HEK293 (cell line): Measurements from ENCODE around the gene FLRT2.

Source experiments
- CTCF ChIA-PET: fragments of 350-600 bp; formaldehyde crosslinking; extraction: SDS; loops from one replicate; lab custom pipeline; 2021; ENCODE audit warnings: antibody characterized with exemption; lab: Yijun Ruan, JAX
- POLR2A ChIA-PET: fragments of 300-600 bp; formaldehyde crosslinking; extraction: SDS; loops from one replicate; lab custom pipeline; 2020; ENCODE audit warnings: antibody characterized with exemption, inconsistent platforms; lab: Yijun Ruan, JAX
- H3K27ac ChIP-seq: fragments of 200-500 bp; sonication (Bioruptor generic); 2 replicates; pipeline ENCODE4 v1.5.1; 2014; ENCODE audit warnings: low read depth, low read length, control low read depth, inconsistent platforms; ENCODE audit errors: extremely low read depth
- H3K36me3 ChIP-seq, 2 experiments: fragments of 200-500 bp in 1 of 2; sonication (Bioruptor generic) in 1 of 2; 1 replicate in 1 of 2; 2 replicates in 1 of 2; pipeline ENCODE4 v1.5.1; 2014 to 2017; ENCODE audit warnings: inconsistent platforms in 2 of 2, low read length in 2 of 2; ENCODE audit not compliant: control insufficient read depth in 2 of 2, insufficient read depth in 1 of 2
- H3K4me1 ChIP-seq: fragments of 200-500 bp; sonication (Bioruptor generic); 2 replicates; pipeline ENCODE4 v1.5.1; 2014; ENCODE audit warnings: mild to moderate bottlenecking, low read length, inconsistent platforms; ENCODE audit not compliant: control insufficient read depth, insufficient read depth
- H3K4me3 ChIP-seq: 2 replicates; pipeline ENCODE4 v1.5.1; 2011; ENCODE audit warnings: low read depth, mild to moderate bottlenecking, control low read depth, low read length, moderate library complexity
- H3K9me3 ChIP-seq: fragments of 200-500 bp; sonication (Bioruptor generic); 2 replicates; pipeline ENCODE4 v1.5.1; 2014; ENCODE audit warnings: low read depth, low read length, inconsistent platforms; ENCODE audit not compliant: control insufficient read depth, insufficient read depth
- ELK4 ChIP-seq: IDR thresholded peaks from 2 replicates; pipeline ENCODE4 v1.6.1; 2011; ENCODE audit warnings: mild to moderate bottlenecking, low read depth, low read length, borderline replicate concordance
- FEZF1 ChIP-seq: fragments of 450-650 bp; formaldehyde crosslinking; IDR thresholded peaks from 2 replicates; pipeline ENCODE4 v1.5.1; 2016; ENCODE audit warnings: missing biosample characterization, missing genetic modification characterization
- GFI1B ChIP-seq: fragments of 450-650 bp; formaldehyde crosslinking; IDR thresholded peaks from 2 replicates; pipeline ENCODE4 v1.5.1; 2016; ENCODE audit warnings: missing biosample characterization, missing genetic modification characterization
- GLI2 ChIP-seq: fragments of 450-650 bp; formaldehyde crosslinking; IDR thresholded peaks from 2 replicates; pipeline ENCODE4; 2017; ENCODE audit warnings: missing biosample characterization, missing genetic modification characterization, low read depth, borderline replicate concordance
- IKZF3 ChIP-seq: fragments of 450-650 bp; IDR thresholded peaks from 2 replicates; pipeline ENCODE4 v1.5.0; 2018; ENCODE audit warnings: missing biosample characterization, mild to moderate bottlenecking, missing genetic modification characterization, moderate library complexity
- KLF8 ChIP-seq: fragments of 450-650 bp; formaldehyde crosslinking; IDR thresholded peaks from 2 replicates; pipeline ENCODE4 v1.5.1; 2016; ENCODE audit warnings: missing biosample characterization, missing genetic modification characterization
- PBX3 ChIP-seq: sonication (generic); formaldehyde crosslinking; IDR thresholded peaks from 2 replicates; pipeline ENCODE4 v1.8.1; 2022; ENCODE audit warnings: mild to moderate bottlenecking, moderate library complexity, missing genetic modification reagents
- PRDM10 ChIP-seq: fragments of 450-650 bp; formaldehyde crosslinking; IDR thresholded peaks from 2 replicates; pipeline ENCODE4 v1.5.1; 2016; ENCODE audit warnings: missing biosample characterization, missing genetic modification characterization
- RBAK ChIP-seq: fragments of 450-650 bp; formaldehyde crosslinking; IDR thresholded peaks from 2 replicates; pipeline ENCODE4 v1.5.1; 2016; ENCODE audit warnings: missing biosample characterization, missing genetic modification characterization
- SCRT2 ChIP-seq: fragments of 450-650 bp; formaldehyde crosslinking; IDR thresholded peaks from 2 replicates; pipeline ENCODE4 v1.5.1; 2016; ENCODE audit warnings: missing biosample characterization, missing genetic modification characterization
- SETDB1 ChIP-seq: IDR thresholded peaks from one replicate; pipeline ENCODE4 v1.6.1; 2017; ENCODE audit warnings: mild to moderate bottlenecking, low read length, moderate library complexity, mixed read lengths; ENCODE audit not compliant: insufficient read length
- SP7 ChIP-seq: fragments of 450-650 bp; formaldehyde crosslinking; IDR thresholded peaks from 2 replicates; pipeline ENCODE4 v1.5.1; 2016; ENCODE audit warnings: missing biosample characterization, missing genetic modification characterization
- ZNF138 ChIP-seq: fragments of 450-650 bp; formaldehyde crosslinking; IDR thresholded peaks from 2 replicates; pipeline ENCODE4 v1.5.1; 2016; ENCODE audit warnings: missing biosample characterization, missing genetic modification characterization, borderline replicate concordance
- ZNF146 ChIP-seq: fragments of 450-650 bp; formaldehyde crosslinking; IDR thresholded peaks from 2 replicates; pipeline ENCODE4 v1.5.1; 2016; ENCODE audit warnings: missing biosample characterization, missing genetic modification characterization
- ZNF155 ChIP-seq: fragments of 450-650 bp; formaldehyde crosslinking; IDR thresholded peaks from 2 replicates; pipeline ENCODE4 v1.5.1; 2016; ENCODE audit warnings: missing biosample characterization, missing genetic modification characterization
- ZNF175 ChIP-seq: fragments of 450-650 bp; formaldehyde crosslinking; IDR thresholded peaks from 2 replicates; pipeline ENCODE4 v1.5.1; 2016; ENCODE audit warnings: missing biosample characterization, missing genetic modification characterization
- ZNF280D ChIP-seq: fragments of 450-650 bp; formaldehyde crosslinking; IDR thresholded peaks from 2 replicates; pipeline ENCODE4 v1.5.1; 2016; ENCODE audit warnings: missing biosample characterization, missing genetic modification characterization
- ZNF350 ChIP-seq: fragments of 450-650 bp; formaldehyde crosslinking; IDR thresholded peaks from 2 replicates; pipeline ENCODE4 v1.5.0; 2017; ENCODE audit warnings: missing biosample characterization, mild to moderate bottlenecking, missing genetic modification characterization
- ZNF404 ChIP-seq: fragments of 450-650 bp; formaldehyde crosslinking; IDR thresholded peaks from 2 replicates; pipeline ENCODE4 v1.5.1; 2017; ENCODE audit warnings: missing biosample characterization, missing genetic modification characterization
- ZNF544 ChIP-seq: fragments of 450-650 bp; formaldehyde crosslinking; IDR thresholded peaks from 2 replicates; pipeline ENCODE4 v1.5.0; 2017; ENCODE audit warnings: missing biosample characterization, missing genetic modification characterization
- ZNF548 ChIP-seq: fragments of 450-650 bp; formaldehyde crosslinking; IDR thresholded peaks from 2 replicates; pipeline ENCODE4 v1.5.1; 2016; ENCODE audit warnings: missing biosample characterization, missing genetic modification characterization
- ZNF555 ChIP-seq: fragments of 450-650 bp; formaldehyde crosslinking; conservative IDR thresholded peaks from 2 replicates; pipeline ENCODE4 v1.5.1; 2017; ENCODE audit warnings: missing biosample characterization, mild to moderate bottlenecking, missing genetic modification characterization, inconsistent platforms
- ZNF639 ChIP-seq: fragments of 450-650 bp; formaldehyde crosslinking; IDR thresholded peaks from 2 replicates; pipeline ENCODE4 v1.5.1; 2016; ENCODE audit warnings: missing biosample characterization, missing genetic modification characterization
- ZNF677 ChIP-seq: fragments of 450-650 bp; IDR thresholded peaks from 2 replicates; pipeline ENCODE4 v1.5.0; 2018; ENCODE audit warnings: missing biosample characterization, mild to moderate bottlenecking, missing genetic modification characterization, moderate library complexity
- ZNF692 ChIP-seq: fragments of 450-650 bp; formaldehyde crosslinking; IDR thresholded peaks from 2 replicates; pipeline ENCODE4 v1.5.1; 2016; ENCODE audit warnings: missing biosample characterization, missing genetic modification characterization
- ZNF776 ChIP-seq: fragments of 450-650 bp; formaldehyde crosslinking; IDR thresholded peaks from 2 replicates; pipeline ENCODE4 v1.5.0; 2017; ENCODE audit warnings: missing biosample characterization, missing genetic modification characterization, borderline replicate concordance

FLRT2 gene

GRCh38 chr14:85663667-85664066 lies 133.7 kb downstream of the FLRT2 start:
- Histone ChIP-seq H3K4me1 (no peaks in the 10 kb centered on the region), H3K4me3 (no peak overlapping the region), H3K36me3 (no peaks in the 10 kb centered on the region), H3K9me3 (no peaks in the 10 kb centered on the region), H3K27ac (no peak overlapping the region)
- ChIA-PET CTCF (interaction anchor here (0.7 kb wide), 1 partner anchor 731 kb away, joined by 3 read pairs; no protein-coding TSS in a partner anchor), POLR2A (no interaction called here)
- no peak for TF ChIP-seq ZNF548
- TF ChIP-seq ZNF544 (tag by site-specific recombination): no peak
- no peak for TF ChIP-seq IKZF3 (tag by site-specific recombination)
- no peak for TF ChIP-seq ZNF404 (tag by site-specific recombination)
- TF ChIP-seq SCRT2 (tag by site-specific recombination): no peak
- no peak for TF ChIP-seq ZNF350 (tag by site-specific recombination)
- TF ChIP-seq FEZF1: no peak
- no peak for TF ChIP-seq PRDM10 (tag by site-specific recombination)
- no peak for TF ChIP-seq PBX3 (CRISPR knock-in tag)
- no peak for TF ChIP-seq ZNF175 (tag by site-specific recombination)
- TF ChIP-seq ELK4: no peak
- TF ChIP-seq GLI2 (tag by site-specific recombination): no peak
- no peak for TF ChIP-seq ZNF138
- TF ChIP-seq ZNF146 (tag by site-specific recombination): no peak
- no peak for TF ChIP-seq ZNF639 (tag by site-specific recombination)

GRCh38 chr14:85675957-85676356 lies 146.0 kb downstream of the FLRT2 start:
- ChIA-PET CTCF (no interaction called here), POLR2A (no interaction called here)
- Histone ChIP-seq H3K27ac (no peak overlapping the region), H3K9me3 (no peaks in the 10 kb centered on the region), H3K4me1 (no peaks in the 10 kb centered on the region), H3K36me3 (no peaks in the 10 kb centered on the region), H3K4me3 (no peak overlapping the region)
- TF ChIP-seq ZNF677 (tag by site-specific recombination) (no peak), KLF8 (tag by site-specific recombination) (no peak), ZNF555 (no peak), ZNF280D (no peak), SETDB1 (no peak), ZNF692 (tag by site-specific recombination) (no peak), ZNF776 (tag by site-specific recombination) (no peak), RBAK (tag by site-specific recombination) (no peak), ZNF155 (tag by site-specific recombination) (no peak), SP7 (tag by site-specific recombination) (no peak), GFI1B (no peak)
